ENCODE measurements around the gene NUDCD3.
"Not testable (repeated sequence)": the region's sequence is repeated elsewhere in the genome, so short reads cannot be mapped to it uniquely, and the experiment has no call there.

The NUDCD3 gene

GRCh38 chr7:44424762-44425161 lies 65.7 kb downstream of the NUDCD3 start:
- in situ Hi-C loops (cut with MboI; ENCODE audit: low pct_unique_long_range_greater_than_20kb, low sequenced_read_pairs); DNase-seq: not testable (repeated sequence)

GRCh38 chr7:44416941-44417340 lies 73.5 kb downstream of the NUDCD3 start:
- in situ Hi-C loops (cut with MboI; ENCODE audit: low pct_unique_long_range_greater_than_20kb, low sequenced_read_pairs): no loop called here
- no peak for DNase-seq

GRCh38 chr7:44415510-44415909 lies 74.9 kb downstream of the NUDCD3 start:
- in situ Hi-C loops (cut with MboI; ENCODE audit: low pct_unique_long_range_greater_than_20kb, low sequenced_read_pairs): no loop called here
- DNase-seq: no peak

- DNase-seq: no peak
- in situ Hi-C loops (cut with MboI; ENCODE audit: low pct_unique_long_range_greater_than_20kb, low sequenced_read_pairs): no loop called here
Measured at GRCh38 chr7:44415047-44415446, 75.4 kb downstream of the NUDCD3 start.

- in situ Hi-C loops (cut with MboI; ENCODE audit: low pct_unique_long_range_greater_than_20kb, low sequenced_read_pairs): no loop called here
Measured at GRCh38 chr7:44411306-44411705, 79.2 kb downstream of the NUDCD3 start.

GRCh38 chr7:44408596-44408995 lies 81.9 kb downstream of the NUDCD3 start:
- no peak for DNase-seq
- in situ Hi-C loops (cut with MboI; ENCODE audit: low pct_unique_long_range_greater_than_20kb, low sequenced_read_pairs): no loop called here

More at GRCh38 chr7:44411306-44411705, 79.2 kb downstream of the NUDCD3 start:
- DNase-seq: no peak

- no peak for DNase-seq
- in situ Hi-C loops (cut with MboI; ENCODE audit: low pct_unique_long_range_greater_than_20kb, low sequenced_read_pairs): no loop called here
Measured at GRCh38 chr7:44403775-44404174, 86.7 kb downstream of the NUDCD3 start.

- in situ Hi-C loops (cut with MboI; ENCODE audit: low pct_unique_long_range_greater_than_20kb, low sequenced_read_pairs): no loop called here
- DNase-seq: no peak
Measured at GRCh38 chr7:44403176-44403759, 87.2 kb downstream of the NUDCD3 start.

- in situ Hi-C loops (cut with MboI; ENCODE audit: low pct_unique_long_range_greater_than_20kb, low sequenced_read_pairs): no loop called here
- DNase-seq: no peak
Measured at GRCh38 chr7:44402401-44403060, 87.9 kb downstream of the NUDCD3 start.

GRCh38 chr7:44401692-44402091 lies 88.8 kb downstream of the NUDCD3 start:
- in situ Hi-C loops (cut with MboI; ENCODE audit: low pct_unique_long_range_greater_than_20kb, low sequenced_read_pairs): no loop called here
- no peak for DNase-seq

GRCh38 chr7:44400033-44400511 lies 90.4 kb downstream of the NUDCD3 start:
- in situ Hi-C loops (cut with MboI; ENCODE audit: low pct_unique_long_range_greater_than_20kb, low sequenced_read_pairs): no loop called here
- no peak for DNase-seq

GRCh38 chr7:44398953-44399574 lies 91.4 kb downstream of the NUDCD3 start:
- DNase-seq: no peak
- in situ Hi-C loops (cut with MboI; ENCODE audit: low pct_unique_long_range_greater_than_20kb, low sequenced_read_pairs): no loop called here

GRCh38 chr7:44398511-44398911 lies 91.9 kb downstream of the NUDCD3 start:
- no peak for DNase-seq
- in situ Hi-C loops (cut with MboI; ENCODE audit: low pct_unique_long_range_greater_than_20kb, low sequenced_read_pairs): no loop called here

GRCh38 chr7:44396931-44397545 lies 93.4 kb downstream of the NUDCD3 start:
- DNase-seq: no peak
- in situ Hi-C loops (cut with MboI; ENCODE audit: low pct_unique_long_range_greater_than_20kb, low sequenced_read_pairs): no loop called here

- no peak for DNase-seq
- in situ Hi-C loops (cut with MboI; ENCODE audit: low pct_unique_long_range_greater_than_20kb, low sequenced_read_pairs): no loop called here
Measured at GRCh38 chr7:44396496-44396895, 94.0 kb downstream of the NUDCD3 start.

- DNase-seq: no peak
- in situ Hi-C loops (cut with MboI; ENCODE audit: low pct_unique_long_range_greater_than_20kb, low sequenced_read_pairs): no loop called here
Measured at GRCh38 chr7:44395067-44395466, 95.4 kb downstream of the NUDCD3 start.

GRCh38 chr7:44394636-44395035 lies 95.8 kb downstream of the NUDCD3 start:
- in situ Hi-C loops (cut with MboI; ENCODE audit: low pct_unique_long_range_greater_than_20kb, low sequenced_read_pairs): no loop called here
- no peak for DNase-seq

GRCh38 chr7:44394112-44394447 lies 96.4 kb downstream of the NUDCD3 start:
- in situ Hi-C loops (cut with MboI; ENCODE audit: low pct_unique_long_range_greater_than_20kb, low sequenced_read_pairs): no loop called here
- DNase-seq: no peak

GRCh38 chr7:44393238-44394111 lies 97.0 kb downstream of the NUDCD3 start:
- DNase-seq: no peak
- in situ Hi-C loops (cut with MboI; ENCODE audit: low pct_unique_long_range_greater_than_20kb, low sequenced_read_pairs): no loop called here

Data from KBM-7 (cell line).